Activated naive CD4-positive, alpha-beta T cell treated with anti-CD3 and anti-CD28 coated beads, Interleukin-2, amount 50 U/mL, for 24 hours (primary cell): ENCODE results near the gene CADM2.
"Not testable (repeated sequence)": the region's sequence is repeated elsewhere in the genome, so short reads cannot be mapped to it uniquely, and the experiment has no call there.

Experiments
- H3K27ac Mint-ChIP-seq: one replicate; pipeline ENCODE4 v1.8.0; 2021; ENCODE audit warnings: mild to moderate bottlenecking, mixed read lengths
- H3K27me3 Mint-ChIP-seq: one replicate; pipeline ENCODE4 v1.8.0; 2021; ENCODE audit warnings: mixed read lengths
- H3K36me3 Mint-ChIP-seq: one replicate; pipeline ENCODE4 v1.8.0; 2021; ENCODE audit warnings: mixed read lengths
- H3K4me1 Mint-ChIP-seq: one replicate; pipeline ENCODE4 v1.8.0; 2021; ENCODE audit warnings: mixed read lengths
- H3K4me3 Mint-ChIP-seq: one replicate; pipeline ENCODE4 v1.8.0; 2021; ENCODE audit warnings: mild to moderate bottlenecking, mixed read lengths
- H3K9me3 Mint-ChIP-seq: one replicate; pipeline ENCODE4 v1.8.0; 2021; ENCODE audit warnings: mixed read lengths

The CADM2 gene

GRCh38 chr3:84958495-84959469, at the start of gene CADM2:
Gene CADM2 (plus strand): TSS chr3:84958989.
- H3K36me3 Mint-ChIP-seq = peaks cover 2% of the 10 kb centered on the region
- H3K9me3 Mint-ChIP-seq = peaks cover 5% of the 10 kb centered on the region
- H3K27ac Mint-ChIP-seq = no peak within 1 kb of the TSS
- peaks cover 22% of the 10 kb centered on the region for H3K4me1 Mint-ChIP-seq
- peaks cover 41% of the 10 kb centered on the region for H3K27me3 Mint-ChIP-seq
- H3K4me3 Mint-ChIP-seq = peak within 1 kb of the TSS; percentile 74

GRCh38 chr3:84918592-84918991, 40.2 kb upstream of the CADM2 start:
- H3K36me3 Mint-ChIP-seq, H3K27me3 Mint-ChIP-seq, H3K4me3 Mint-ChIP-seq, H3K4me1 Mint-ChIP-seq, H3K27ac Mint-ChIP-seq: not testable (repeated sequence)
- H3K9me3 Mint-ChIP-seq = peaks cover 13% of the 10 kb centered on the region

GRCh38 chr3:84922682-84923081, 36.1 kb upstream of the CADM2 start:
- no peaks in the 10 kb centered on the region for H3K36me3 Mint-ChIP-seq
- no peak overlapping the region for H3K4me3 Mint-ChIP-seq
- H3K4me1 Mint-ChIP-seq = no peaks in the 10 kb centered on the region
- no peak overlapping the region for H3K27ac Mint-ChIP-seq
- H3K27me3 Mint-ChIP-seq = no peaks in the 10 kb centered on the region
- peaks cover 11% of the 10 kb centered on the region for H3K9me3 Mint-ChIP-seq

GRCh38 chr3:84925571-84925970, 33.2 kb upstream of the CADM2 start:
- H3K36me3 Mint-ChIP-seq = no peaks in the 10 kb centered on the region
- H3K27me3 Mint-ChIP-seq = no peaks in the 10 kb centered on the region
- no peaks in the 10 kb centered on the region for H3K4me1 Mint-ChIP-seq
- H3K27ac Mint-ChIP-seq = no peak overlapping the region
- no peak overlapping the region for H3K4me3 Mint-ChIP-seq
- peaks cover 11% of the 10 kb centered on the region for H3K9me3 Mint-ChIP-seq

GRCh38 chr3:84943379-84943778, 15.4 kb upstream of the CADM2 start:
- Mint-ChIP-seq H3K36me3 (no peaks in the 10 kb centered on the region), H3K9me3 (no peaks in the 10 kb centered on the region), H3K27me3 (no peaks in the 10 kb centered on the region), H3K4me3 (no peak overlapping the region), H3K4me1 (no peaks in the 10 kb centered on the region), H3K27ac (no peak overlapping the region)

GRCh38 chr3:84946240-84946639, 12.5 kb upstream of the CADM2 start:
- H3K27me3 Mint-ChIP-seq = no peaks in the 10 kb centered on the region
- no peaks in the 10 kb centered on the region for H3K36me3 Mint-ChIP-seq
- no peak overlapping the region for H3K4me3 Mint-ChIP-seq
- H3K27ac Mint-ChIP-seq = no peak overlapping the region
- H3K4me1 Mint-ChIP-seq = no peaks in the 10 kb centered on the region
- peaks cover 11% of the 10 kb centered on the region for H3K9me3 Mint-ChIP-seq

- peaks cover 22% of the 10 kb centered on the region for H3K4me1 Mint-ChIP-seq
- H3K36me3 Mint-ChIP-seq = peaks cover 2% of the 10 kb centered on the region
- peaks cover 37% of the 10 kb centered on the region for H3K27me3 Mint-ChIP-seq
- no peak overlapping the region for H3K27ac Mint-ChIP-seq
- peaks cover 1% of the 10 kb centered on the region for H3K9me3 Mint-ChIP-seq
- peak overlapping the region; percentile 52 for H3K4me3 Mint-ChIP-seq
Observed at GRCh38 chr3:84959470-84960271, 882 bp downstream of the CADM2 start.

GRCh38 chr3:84960581-84960980, 1.8 kb downstream of the CADM2 start:
- H3K27ac Mint-ChIP-seq = no peak overlapping the region
- peaks cover 22% of the 10 kb centered on the region for H3K4me1 Mint-ChIP-seq
- peaks cover 37% of the 10 kb centered on the region for H3K27me3 Mint-ChIP-seq
- H3K9me3 Mint-ChIP-seq = no peaks in the 10 kb centered on the region
- no peak overlapping the region for H3K4me3 Mint-ChIP-seq
- peaks cover 2% of the 10 kb centered on the region for H3K36me3 Mint-ChIP-seq

- no peak overlapping the region for H3K4me3 Mint-ChIP-seq
- H3K27me3 Mint-ChIP-seq = peaks cover 37% of the 10 kb centered on the region
- H3K4me1 Mint-ChIP-seq = peaks cover 22% of the 10 kb centered on the region
- no peak overlapping the region for H3K27ac Mint-ChIP-seq
- no peaks in the 10 kb centered on the region for H3K9me3 Mint-ChIP-seq
- H3K36me3 Mint-ChIP-seq = peaks cover 2% of the 10 kb centered on the region
Observed at GRCh38 chr3:84961011-84961410, 2.2 kb downstream of the CADM2 start.

- H3K4me1 Mint-ChIP-seq = peaks cover 22% of the 10 kb centered on the region
- H3K9me3 Mint-ChIP-seq = no peaks in the 10 kb centered on the region
- H3K27ac Mint-ChIP-seq = no peak overlapping the region
- no peak overlapping the region for H3K4me3 Mint-ChIP-seq
- peaks cover 37% of the 10 kb centered on the region for H3K27me3 Mint-ChIP-seq
- H3K36me3 Mint-ChIP-seq = peaks cover 2% of the 10 kb centered on the region
Observed at GRCh38 chr3:84961521-84962255, 2.9 kb downstream of the CADM2 start.

GRCh38 chr3:84962415-84962814, 3.6 kb downstream of the CADM2 start:
- Mint-ChIP-seq H3K4me3 (no peak overlapping the region), H3K27me3 (peaks cover 34% of the 10 kb centered on the region), H3K36me3 (peaks cover 2% of the 10 kb centered on the region)

GRCh38 chr3:84963137-84963536, 4.3 kb downstream of the CADM2 start:
- H3K36me3 Mint-ChIP-seq = peaks cover 2% of the 10 kb centered on the region
- no peak overlapping the region for H3K27ac Mint-ChIP-seq
- H3K27me3 Mint-ChIP-seq = peaks cover 34% of the 10 kb centered on the region
- H3K9me3 Mint-ChIP-seq = no peaks in the 10 kb centered on the region
- no peak overlapping the region for H3K4me3 Mint-ChIP-seq
- peaks cover 21% of the 10 kb centered on the region for H3K4me1 Mint-ChIP-seq

More at GRCh38 chr3:84962415-84962814, 3.6 kb downstream of the CADM2 start:
- Mint-ChIP-seq H3K9me3 (no peaks in the 10 kb centered on the region), H3K27ac (no peak overlapping the region), H3K4me1 (peaks cover 22% of the 10 kb centered on the region)

GRCh38 chr3:84965141-84965540, 6.4 kb downstream of the CADM2 start:
- Mint-ChIP-seq H3K27ac (no peak overlapping the region), H3K36me3 (no peaks in the 10 kb centered on the region), H3K4me1 (peaks cover 9% of the 10 kb centered on the region), H3K4me3 (no peak overlapping the region), H3K9me3 (no peaks in the 10 kb centered on the region), H3K27me3 (peaks cover 22% of the 10 kb centered on the region)

GRCh38 chr3:84967767-84968581, 9.2 kb downstream of the CADM2 start:
- Mint-ChIP-seq H3K27me3 (peaks cover 2% of the 10 kb centered on the region), H3K4me3 (no peak overlapping the region), H3K27ac (no peak overlapping the region)

More at GRCh38 chr3:84967767-84968581, 9.2 kb downstream of the CADM2 start:
- Mint-ChIP-seq H3K4me1 (no peaks in the 10 kb centered on the region), H3K36me3 (no peaks in the 10 kb centered on the region), H3K9me3 (no peaks in the 10 kb centered on the region)
